SK-N-MC (cell line): ENCODE measurements around the gene APMAP.

Experiments
- EZH2 ChIP-seq: fragments of 200-600 bp; sonication (generic); IDR thresholded peaks from one replicate; pipeline ENCODE4 v1.6.1; 2017; ENCODE audit warnings: antibody characterized with exemption
- FOXP2 ChIP-seq: optimal IDR thresholded peaks from 2 replicates; pipeline ENCODE3; 2011; ENCODE audit warnings: mild to moderate bottlenecking, moderate library complexity; ENCODE audit not compliant: insufficient read depth; ENCODE audit errors: extremely low read length, control extremely low read depth
- POLR2AphosphoS5 ChIP-seq: IDR thresholded peaks from 2 replicates; pipeline ENCODE4 v1.6.1; 2012; ENCODE audit warnings: mild to moderate bottlenecking, low read depth, low read length, borderline replicate concordance

DNA sequence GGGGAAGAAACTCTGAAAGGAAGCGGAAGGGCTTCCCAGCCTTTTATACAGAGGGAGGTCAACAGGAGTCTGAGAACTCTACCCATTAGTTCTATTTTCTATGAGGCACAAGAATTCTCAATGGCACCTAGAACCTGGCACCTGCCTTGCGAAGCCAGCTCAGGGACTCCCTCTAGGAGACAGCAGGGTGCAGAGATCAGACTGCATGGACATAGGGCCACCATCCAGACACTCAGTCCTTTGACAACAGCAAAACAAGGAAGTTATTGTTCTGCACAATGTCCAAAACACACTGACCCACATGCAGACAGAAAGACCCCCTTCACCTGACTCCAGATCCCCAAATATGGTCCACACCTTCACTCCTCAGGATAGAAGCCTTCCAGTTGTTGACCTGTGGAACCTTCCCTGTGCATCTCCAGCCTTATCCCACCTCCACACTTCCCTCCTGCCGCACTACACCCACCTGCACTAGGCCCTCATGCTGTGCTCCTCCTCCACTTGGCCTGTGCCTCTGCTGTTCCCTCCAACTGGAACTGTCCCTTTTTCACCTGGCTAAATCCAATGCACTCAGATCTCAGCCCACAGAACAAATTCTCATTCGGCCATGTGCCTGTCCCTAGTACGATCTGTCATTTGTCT lies 37.6 kb upstream of the APMAP start:
- TF ChIP-seq EZH2 (no peak), POLR2AphosphoS5 (no peak), FOXP2 (no peak)
